Ovary (tissue), 9 donors: ENCODE measurements around the gene ARHGAP33. TPM values are rescaled to one million over a fixed set of nuclear protein-coding genes. Genes with fewer than 3 reads are reported as not detected.

Experiments
- DNase-seq, 5 donors: peaks; one replicate each; pipeline ENCODE4 v3.0.0-alpha.2; 2019 to 2020
- H3K27ac ChIP-seq, 2 donors: fragments of 200-600 bp; one replicate each; pipeline versions ENCODE4 v1.5.1 to v1.8.0; 2019 to 2022
- H3K27me3 ChIP-seq: fragments of 200-600 bp; one replicate; pipeline ENCODE4 v1.8.0; 2022
- H3K36me3 ChIP-seq: fragments of 200-600 bp; sonication (generic); one replicate; pipeline ENCODE4 v1.5.1; 2019
- H3K4me1 ChIP-seq: one replicate; pipeline ENCODE4 v1.8.1; 2013; ENCODE audit warnings: mild to moderate bottlenecking, moderate library complexity; ENCODE audit not compliant: insufficient read depth
- H3K4me3 ChIP-seq: fragments of 200-600 bp; sonication (generic); one replicate; pipeline ENCODE4 v1.5.1; 2017
- H3K9me3 ChIP-seq, 2 donors: fragments of 200-600 bp in 1 of 2; sonication (generic) in 1 of 2; one replicate each; pipeline versions ENCODE4 v1.5.1 to v1.8.1; 2013 to 2019; ENCODE audit warnings: mild to moderate bottlenecking in 1 of 2, moderate library complexity in 1 of 2
- CTCF ChIP-seq, 3 donors: fragments of 450-650 bp in 2 of 3; fragments of 200-600 bp in 1 of 3; IDR thresholded peaks; one replicate each; pipeline versions ENCODE4 v1.5.1 to v1.8.0; 2016 to 2022; ENCODE audit warnings: antibody characterized with exemption in 3 of 3, mild to moderate bottlenecking in 1 of 3
- EP300 ChIP-seq: sonication (generic); formaldehyde crosslinking; IDR thresholded peaks from one replicate; pipeline ENCODE4 v1.6.1; 2017; ENCODE audit warnings: antibody characterized with exemption
- POLR2A ChIP-seq: fragments of 450-650 bp; IDR thresholded peaks from one replicate; pipeline ENCODE4 v1.6.1; 2017; ENCODE audit warnings: antibody characterized with exemption, mild to moderate bottlenecking, moderate library complexity
- WGBS, 3 donors: extraction: QIAGEN DNeasy Blood & Tissue Kit in 1 of 3; methylation state at CpG; one replicate each; pipeline versions ENCODE4 v1.1.5 to v1.1.7; 2013 to 2017; 5-methylcytosine and 5-hydroxymethylcytosine counted together
- intact Hi-C, 4 donors: fragments of 100-400 bp; cut with DNase I; formaldehyde crosslinking; loops; one replicate each; pipeline versions ENCODE4 v1.11.0 to v1.15.1; 2022 to 2023
- polyA plus RNA-seq, 2 donors: library from polyadenylated mRNA; stranded (reverse); fragments of 200-250 nt in 1 of 2; fragments of 350-450 nt in 1 of 2; fragmentation: Illumina TruSeq in 1 of 2; extraction: RNeasy Lipid Tissue Mini Kit (QIAGEN cat#74804) in 1 of 2; gene quantifications; one replicate each; pipeline ENCODE4 v1.2.3, GENCODE V29; 2013 to 2014
- total RNA-seq, 7 donors: library from RNA; depleted of rRNA in 2 of 7; stranded (reverse); fragments of >200 nt in 2 of 7; fragmentation: NEBNext Ultra II Directional in 3 of 7; extraction: Animal tissue kit (Norgen Biotek cat#: 25700) in 3 of 7; gene quantifications; one replicate each; pipeline versions ENCODE4 v1.1.0 to v1.2.4, GENCODE V29; 2016 to 2023
- donor health status: DM: no; HTN: no; CAD: no; lungs with moderate emphysema.
- donor health status: DM: no; HTN: no; CAD: no.
- donor health status: Bipolar disorder and iron deficiency.
- donor health status: DM: yes; HTN: yes; CAD: no.
- donor health status: DM: no; HTN: no; CAD: no.
- donor health status: DM: yes; HTN: yes; CAD: no.

Gene ARHGAP33
- total and polyA plus RNA-seq, 9 donors: 0.95 to 52.7 (median 32.7) TPM

GRCh38 chr19:35750167-35750566 lies 25.2 kb upstream of the ARHGAP33 start:
- H3K27ac ChIP-seq: no peak overlapping the region
- intact Hi-C loops: no loop called here
- DNase-seq: no peak
- H3K4me1 ChIP-seq: peaks cover 12% of the 10 kb centered on the region
- 85 to 93% (median 89%) methylated on average over 5 of the region's 5 CpGs for WGBS, 3 donors
- H3K9me3 ChIP-seq: no peaks in the 10 kb centered on the region
- no peaks in the 10 kb centered on the region for H3K27me3 ChIP-seq
- no peak overlapping the region for H3K4me3 ChIP-seq
- no peaks in the 10 kb centered on the region for H3K36me3 ChIP-seq
- TF ChIP-seq CTCF (IDR thresholded peaks at IDR 0.05) (no peak), EP300 (no peak), POLR2A (no peak)

GRCh38 chr19:35751839-35752745 lies 23.3 kb upstream of the ARHGAP33 start:
- TF ChIP-seq EP300: no peak
- no peak for TF ChIP-seq CTCF (IDR thresholded peaks at IDR 0.05)
- Histone ChIP-seq H3K27me3 (no peaks in the 10 kb centered on the region), H3K4me3 (no peak overlapping the region), H3K27ac (no peak overlapping the region), H3K4me1 (peaks cover 13% of the 10 kb centered on the region), H3K9me3 (no peaks in the 10 kb centered on the region), H3K36me3 (no peaks in the 10 kb centered on the region)
- intact Hi-C loops: no loop called here
- no peak for DNase-seq
- WGBS, 3 donors: 81 to 86% (median 82%) methylated on average over 14 of the region's 14 CpGs

GRCh38 chr19:35752746-35753350 lies 22.5 kb upstream of the ARHGAP33 start:
- H3K27me3 ChIP-seq: no peaks in the 10 kb centered on the region
- intact Hi-C loops: no loop called here
- no peaks in the 10 kb centered on the region for H3K36me3 ChIP-seq
- no peak overlapping the region for H3K4me3 ChIP-seq
- DNase-seq: peak in 2 of 5 donors; percentile 44 to 59
- H3K9me3 ChIP-seq: no peaks in the 10 kb centered on the region
- 90 to 93% (median 92%) methylated on average over 20 of the region's 20 CpGs for WGBS, 3 donors
- TF ChIP-seq POLR2A (no peak), CTCF (IDR thresholded peaks at IDR 0.05) (no peak), EP300 (no peak)
- H3K4me1 ChIP-seq: peaks cover 13% of the 10 kb centered on the region
- H3K27ac ChIP-seq: no peak overlapping the region

- Histone ChIP-seq H3K4me1 (peaks cover 11% of the 10 kb centered on the region), H3K27ac (peak overlapping the region; percentile 21 to 97), H3K36me3 (no peaks in the 10 kb centered on the region), H3K9me3 (no peaks in the 10 kb centered on the region), H3K4me3 (no peak overlapping the region), H3K27me3 (no peaks in the 10 kb centered on the region)
- intact Hi-C loops: no loop called here
- TF ChIP-seq EP300 (no peak), POLR2A (no peak)
- 89 to 93% (median 90%) methylated on average over 16 to 20 of the region's 20 CpGs for WGBS, 3 donors
- DNase-seq: peak in 4 of 5 donors; percentile 46 to 56 (median 54)
Observed at GRCh38 chr19:35753634-35754369, 21.6 kb upstream of the ARHGAP33 start.
